Measurements from ENCODE around the gene GRK4.
"Not testable (repeated sequence)": the region's sequence is repeated elsewhere in the genome, so short reads cannot be mapped to it uniquely, and the experiment has no call there.

The GRK4 gene

GRCh38 chr4:3047464-3048286, 84.3 kb downstream of the GRK4 start:
- Histone ChIP-seq H3K36me3 (ENCODE audit: insufficient read depth, low read length) (no peaks in the 10 kb centered on the region), H3K27ac (ENCODE audit: low read depth, low read length) (no peak overlapping the region), H3K4me3 (ENCODE audit: low read length) (no peak overlapping the region), H3K27me3 (ENCODE audit: insufficient read depth, low read length) (no peaks in the 10 kb centered on the region), H3K9ac (ENCODE audit: low read depth, low read length) (no peak overlapping the region), H3K9me3 (ENCODE audit: insufficient read depth, low read depth, low read length) (no peaks in the 10 kb centered on the region), H3K4me1 (ENCODE audit: insufficient read depth, low read length) (no peaks in the 10 kb centered on the region)
- 64% methylated on average over 20 of the region's 20 CpGs for WGBS

GRCh38 chr4:3051141-3051897, 87.9 kb downstream of the GRK4 start:
- H3K27ac ChIP-seq (ENCODE audit: low read depth, low read length); H3K36me3 ChIP-seq (ENCODE audit: insufficient read depth, low read length); H3K4me3 ChIP-seq (ENCODE audit: low read length); H3K27me3 ChIP-seq (ENCODE audit: insufficient read depth, low read length); H3K9ac ChIP-seq (ENCODE audit: low read depth, low read length); H3K4me1 ChIP-seq (ENCODE audit: insufficient read depth, low read length): not testable (repeated sequence)
- WGBS: 94% methylated on average over 10 of the region's 12 CpGs
- H3K9me3 ChIP-seq (ENCODE audit: insufficient read depth, low read depth, low read length): peaks cover 26% of the 10 kb centered on the region

DNA sequence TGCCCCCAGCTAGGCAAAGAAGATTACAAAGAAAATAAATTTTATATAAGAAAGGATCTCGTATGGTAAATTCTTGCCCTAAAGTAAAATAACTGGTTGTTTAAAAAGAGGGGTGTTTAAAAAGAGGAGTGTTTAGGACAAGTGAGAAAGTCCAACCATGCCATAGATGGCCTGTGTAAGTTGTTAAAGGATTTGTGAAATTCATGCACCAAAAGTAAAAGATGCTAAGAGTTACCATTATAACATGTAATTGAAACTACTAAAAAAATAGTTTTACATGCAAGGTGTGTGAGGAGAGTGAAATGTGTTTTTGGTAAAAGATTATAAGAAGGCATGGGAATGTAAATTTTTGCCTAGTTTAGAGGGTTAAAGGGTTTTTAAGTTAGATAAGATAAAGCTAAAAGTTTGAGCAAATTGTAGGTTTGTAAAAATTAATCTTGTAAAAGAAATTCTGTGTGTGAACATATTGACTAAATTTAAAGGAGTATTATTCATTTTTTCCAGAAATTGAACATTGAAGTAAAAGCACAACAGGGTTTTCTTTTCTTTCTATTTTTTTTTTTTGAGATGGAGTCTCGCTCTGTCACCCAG, 90.9 kb downstream of the GRK4 start:
- 94% methylated on average over 2 of the region's 2 CpGs for WGBS

GRCh38 chr4:3059943-3060342, 96.6 kb downstream of the GRK4 start:
- Histone ChIP-seq H3K9me3 (ENCODE audit: insufficient read depth, low read depth, low read length) (peaks cover 17% of the 10 kb centered on the region), H3K27me3 (ENCODE audit: insufficient read depth, low read length) (no peaks in the 10 kb centered on the region), H3K4me1 (ENCODE audit: insufficient read depth, low read length) (no peaks in the 10 kb centered on the region), H3K27ac (ENCODE audit: low read depth, low read length) (no peak overlapping the region), H3K36me3 (ENCODE audit: insufficient read depth, low read length) (no peaks in the 10 kb centered on the region), H3K4me3 (ENCODE audit: low read length) (no peak overlapping the region), H3K9ac (ENCODE audit: low read depth, low read length) (no peak overlapping the region)
- WGBS: 94% methylated on average over 6 of the region's 6 CpGs

More for the DNA sequence above, 90.9 kb downstream of the GRK4 start:
- H3K9me3 ChIP-seq (ENCODE audit: insufficient read depth, low read depth, low read length): peaks cover 31% of the 10 kb centered on the region
- H3K4me1 ChIP-seq (ENCODE audit: insufficient read depth, low read length): no peaks in the 10 kb centered on the region
- H3K27ac ChIP-seq (ENCODE audit: low read depth, low read length): no peak overlapping the region
- H3K36me3 ChIP-seq (ENCODE audit: insufficient read depth, low read length): no peaks in the 10 kb centered on the region
- no peak overlapping the region for H3K9ac ChIP-seq (ENCODE audit: low read depth, low read length)
- H3K4me3 ChIP-seq (ENCODE audit: low read length): no peak overlapping the region
- no peaks in the 10 kb centered on the region for H3K27me3 ChIP-seq (ENCODE audit: insufficient read depth, low read length)

- H3K9ac ChIP-seq (ENCODE audit: low read depth, low read length): no peak overlapping the region
- no peaks in the 10 kb centered on the region for H3K27me3 ChIP-seq (ENCODE audit: insufficient read depth, low read length)
- H3K4me3 ChIP-seq (ENCODE audit: low read length): no peak overlapping the region
- no peak overlapping the region for H3K27ac ChIP-seq (ENCODE audit: low read depth, low read length)
- H3K9me3 ChIP-seq (ENCODE audit: insufficient read depth, low read depth, low read length): peaks cover 8% of the 10 kb centered on the region
- whole genome bisulfite sequencing: 95% methylated on average over 6 of the region's 6 CpGs
- H3K36me3 ChIP-seq (ENCODE audit: insufficient read depth, low read length): no peaks in the 10 kb centered on the region
- no peaks in the 10 kb centered on the region for H3K4me1 ChIP-seq (ENCODE audit: insufficient read depth, low read length)
Measured at GRCh38 chr4:3060946-3061345, 97.6 kb downstream of the GRK4 start.

GRCh38 chr4:3062471-3062870, 99.1 kb downstream of the GRK4 start:
- H3K27ac ChIP-seq (ENCODE audit: low read depth, low read length): no peak overlapping the region
- H3K4me1 ChIP-seq (ENCODE audit: insufficient read depth, low read length): no peaks in the 10 kb centered on the region
- WGBS: 92% methylated on average over 11 of the region's 12 CpGs
- H3K9me3 ChIP-seq (ENCODE audit: insufficient read depth, low read depth, low read length): no peaks in the 10 kb centered on the region
- no peak overlapping the region for H3K9ac ChIP-seq (ENCODE audit: low read depth, low read length)
- no peaks in the 10 kb centered on the region for H3K27me3 ChIP-seq (ENCODE audit: insufficient read depth, low read length)
- no peak overlapping the region for H3K4me3 ChIP-seq (ENCODE audit: low read length)
- H3K36me3 ChIP-seq (ENCODE audit: insufficient read depth, low read length): no peaks in the 10 kb centered on the region

DNA sequence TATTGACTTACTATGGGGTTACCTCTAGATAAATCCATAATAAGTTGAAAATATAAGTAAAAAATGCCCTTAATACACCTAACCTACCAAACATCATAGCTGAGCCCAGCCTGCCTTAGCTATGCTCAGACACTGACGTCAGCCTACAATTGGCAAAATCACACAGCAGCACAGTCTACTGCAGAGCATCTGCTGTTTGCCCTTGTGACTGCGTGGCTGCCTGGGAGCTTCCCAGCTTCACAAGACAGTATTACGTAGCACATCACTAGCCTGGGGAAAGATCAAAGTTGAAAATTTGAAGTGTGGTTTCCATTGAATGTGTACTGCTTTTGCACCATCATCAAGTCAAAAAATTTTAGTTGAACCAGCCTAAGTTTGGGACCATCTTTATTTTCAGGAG, 102.2 kb downstream of the GRK4 start:
- 91% methylated on average over 3 of the region's 3 CpGs for WGBS
- Histone ChIP-seq H3K4me3 (ENCODE audit: low read length) (no peak overlapping the region), H3K27ac (ENCODE audit: low read depth, low read length) (no peak overlapping the region), H3K4me1 (ENCODE audit: insufficient read depth, low read length) (no peaks in the 10 kb centered on the region), H3K9ac (ENCODE audit: low read depth, low read length) (no peak overlapping the region), H3K36me3 (ENCODE audit: insufficient read depth, low read length) (no peaks in the 10 kb centered on the region), H3K9me3 (ENCODE audit: insufficient read depth, low read depth, low read length) (no peaks in the 10 kb centered on the region), H3K27me3 (ENCODE audit: insufficient read depth, low read length) (no peaks in the 10 kb centered on the region)

- H3K36me3 ChIP-seq (ENCODE audit: insufficient read depth, low read length): no peaks in the 10 kb centered on the region
- no peak overlapping the region for H3K9ac ChIP-seq (ENCODE audit: low read depth, low read length)
- no peak overlapping the region for H3K27ac ChIP-seq (ENCODE audit: low read depth, low read length)
- no peaks in the 10 kb centered on the region for H3K4me1 ChIP-seq (ENCODE audit: insufficient read depth, low read length)
- no peak overlapping the region for H3K4me3 ChIP-seq (ENCODE audit: low read length)
- 94% methylated on average over 5 of the region's 6 CpGs for WGBS
- H3K9me3 ChIP-seq (ENCODE audit: insufficient read depth, low read depth, low read length): no peaks in the 10 kb centered on the region
- no peaks in the 10 kb centered on the region for H3K27me3 ChIP-seq (ENCODE audit: insufficient read depth, low read length)
Measured at GRCh38 chr4:3066836-3067400, 103.5 kb downstream of the GRK4 start.

GRCh38 chr4:3067473-3068001, 104.2 kb downstream of the GRK4 start:
- 79% methylated on average over 6 of the region's 6 CpGs for WGBS
- no peaks in the 10 kb centered on the region for H3K36me3 ChIP-seq (ENCODE audit: insufficient read depth, low read length)
- H3K27ac ChIP-seq (ENCODE audit: low read depth, low read length): no peak overlapping the region
- no peaks in the 10 kb centered on the region for H3K9me3 ChIP-seq (ENCODE audit: insufficient read depth, low read depth, low read length)
- no peak overlapping the region for H3K4me3 ChIP-seq (ENCODE audit: low read length)
- no peaks in the 10 kb centered on the region for H3K27me3 ChIP-seq (ENCODE audit: insufficient read depth, low read length)
- H3K4me1 ChIP-seq (ENCODE audit: insufficient read depth, low read length): no peaks in the 10 kb centered on the region
- no peak overlapping the region for H3K9ac ChIP-seq (ENCODE audit: low read depth, low read length)

DNA sequence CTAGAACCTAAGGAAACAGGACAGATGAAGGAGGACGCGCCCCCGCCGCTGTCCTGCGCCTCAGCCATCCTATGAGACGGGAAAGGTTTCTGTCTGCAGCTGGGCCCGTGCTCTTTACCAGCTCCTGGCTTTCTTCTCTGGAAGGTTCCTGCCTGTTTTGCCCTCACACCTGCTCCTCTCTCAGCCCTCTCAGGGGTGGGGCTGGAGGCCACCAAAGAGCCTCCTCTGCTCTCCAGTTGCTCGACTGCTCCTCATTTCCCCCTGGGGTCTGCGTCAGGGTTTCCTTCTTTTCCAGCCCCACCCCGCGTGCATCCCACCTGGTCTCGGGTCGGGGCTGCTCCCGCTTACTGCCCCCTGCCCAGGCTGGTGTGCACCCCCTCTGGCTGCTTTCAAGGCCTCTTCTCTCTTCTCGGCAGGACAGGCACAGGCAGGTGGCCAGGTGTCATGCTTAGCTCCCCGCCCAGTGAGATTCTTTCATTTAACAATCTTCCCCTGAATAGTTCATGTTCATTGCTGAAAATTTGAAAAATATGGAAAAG, 106.4 kb downstream of the GRK4 start:
- H3K9ac ChIP-seq (ENCODE audit: low read depth, low read length): no peak overlapping the region
- H3K4me3 ChIP-seq (ENCODE audit: low read length): no peak overlapping the region
- peaks cover 3% of the 10 kb centered on the region; the same call in 1 of the 2 replicates for H3K27me3 ChIP-seq (ENCODE audit: insufficient read depth, low read length)
- H3K36me3 ChIP-seq (ENCODE audit: insufficient read depth, low read length): no peaks in the 10 kb centered on the region
- WGBS: 88% methylated on average over 16 of the region's 16 CpGs
- no peak overlapping the region for H3K27ac ChIP-seq (ENCODE audit: low read depth, low read length)
- no peaks in the 10 kb centered on the region for H3K9me3 ChIP-seq (ENCODE audit: insufficient read depth, low read depth, low read length)
- no peaks in the 10 kb centered on the region; the same call in 1 of the 2 replicates for H3K4me1 ChIP-seq (ENCODE audit: insufficient read depth, low read length)

Data from HUES64 (cell line).